Measurements from ENCODE around the gene ARL5A.

DNA sequence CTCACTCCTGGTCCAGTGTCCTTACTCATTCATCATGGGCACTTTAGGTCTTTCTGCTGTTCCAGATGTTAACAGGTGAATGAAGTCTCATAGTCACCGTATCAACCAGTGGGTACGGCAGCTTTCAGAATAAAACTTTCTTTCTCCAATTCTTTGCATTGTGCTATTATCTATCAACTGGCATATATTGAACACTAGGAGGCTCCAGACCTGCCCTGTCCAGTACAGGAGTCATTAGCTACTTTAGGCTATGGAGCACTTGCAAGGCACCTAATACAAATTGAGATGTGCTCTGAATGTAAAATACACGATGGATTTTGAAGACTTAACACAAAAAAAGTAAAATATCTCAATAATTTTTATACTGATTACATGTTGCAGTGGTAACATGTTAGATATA is 50.7 kb downstream of the ARL5A start:
- TF ChIP-seq, protein P1, sequence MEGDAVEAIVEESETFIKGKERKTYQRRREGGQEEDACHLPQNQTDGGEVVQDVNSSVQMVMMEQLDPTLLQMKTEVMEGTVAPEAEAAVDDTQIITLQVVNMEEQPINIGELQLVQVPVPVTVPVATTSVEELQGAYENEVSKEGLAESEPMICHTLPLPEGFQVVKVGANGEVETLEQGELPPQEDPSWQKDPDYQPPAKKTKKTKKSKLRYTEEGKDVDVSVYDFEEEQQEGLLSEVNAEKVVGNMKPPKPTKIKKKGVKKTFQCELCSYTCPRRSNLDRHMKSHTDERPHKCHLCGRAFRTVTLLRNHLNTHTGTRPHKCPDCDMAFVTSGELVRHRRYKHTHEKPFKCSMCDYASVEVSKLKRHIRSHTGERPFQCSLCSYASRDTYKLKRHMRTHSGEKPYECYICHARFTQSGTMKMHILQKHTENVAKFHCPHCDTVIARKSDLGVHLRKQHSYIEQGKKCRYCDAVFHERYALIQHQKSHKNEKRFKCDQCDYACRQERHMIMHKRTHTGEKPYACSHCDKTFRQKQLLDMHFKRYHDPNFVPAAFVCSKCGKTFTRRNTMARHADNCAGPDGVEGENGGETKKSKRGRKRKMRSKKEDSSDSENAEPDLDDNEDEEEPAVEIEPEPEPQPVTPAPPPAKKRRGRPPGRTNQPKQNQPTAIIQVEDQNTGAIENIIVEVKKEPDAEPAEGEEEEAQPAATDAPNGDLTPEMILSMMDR (IDR thresholded peaks at IDR 0.05), result no peak
- no peak for TF ChIP-seq POLR2A (IDR thresholded peaks at IDR 0.05)
